ENCODE measurements around the gene SUOX.
"Not testable (repeated sequence)": the region's sequence is repeated elsewhere in the genome, so short reads cannot be mapped to it uniquely, and the experiment has no call there.

SUOX gene

GRCh38 chr12:55984861-55985260, 12.2 kb upstream of the SUOX start:
- DNase-seq, result no peak

DNA sequence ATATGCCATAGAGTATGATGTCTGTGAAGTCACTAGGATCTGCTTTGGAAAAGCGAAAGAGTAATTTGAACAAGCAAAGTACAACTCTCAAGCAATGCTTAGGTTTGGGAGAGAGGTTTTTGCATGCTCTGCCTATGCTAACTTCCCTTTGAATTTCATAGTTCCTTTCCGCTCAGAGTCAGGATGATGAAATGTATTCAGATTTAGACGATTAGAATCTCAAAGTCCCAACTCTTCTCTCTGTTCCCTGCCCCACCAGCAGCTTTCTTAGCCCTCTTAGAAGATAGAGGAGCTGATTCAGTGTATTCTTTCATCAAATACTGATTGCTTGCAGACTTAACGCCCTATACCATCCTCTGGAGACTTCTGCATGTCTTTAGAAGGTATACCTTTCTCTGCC, 11.7 kb upstream of the SUOX start:
- no peak for DNase-seq

GRCh38 chr12:55985976-55986375, 11.1 kb upstream of the SUOX start:
- not testable (repeated sequence) for DNase-seq

- no peak for DNase-seq
Observed at GRCh38 chr12:55991110-55991509, 6.0 kb upstream of the SUOX start.

DNA sequence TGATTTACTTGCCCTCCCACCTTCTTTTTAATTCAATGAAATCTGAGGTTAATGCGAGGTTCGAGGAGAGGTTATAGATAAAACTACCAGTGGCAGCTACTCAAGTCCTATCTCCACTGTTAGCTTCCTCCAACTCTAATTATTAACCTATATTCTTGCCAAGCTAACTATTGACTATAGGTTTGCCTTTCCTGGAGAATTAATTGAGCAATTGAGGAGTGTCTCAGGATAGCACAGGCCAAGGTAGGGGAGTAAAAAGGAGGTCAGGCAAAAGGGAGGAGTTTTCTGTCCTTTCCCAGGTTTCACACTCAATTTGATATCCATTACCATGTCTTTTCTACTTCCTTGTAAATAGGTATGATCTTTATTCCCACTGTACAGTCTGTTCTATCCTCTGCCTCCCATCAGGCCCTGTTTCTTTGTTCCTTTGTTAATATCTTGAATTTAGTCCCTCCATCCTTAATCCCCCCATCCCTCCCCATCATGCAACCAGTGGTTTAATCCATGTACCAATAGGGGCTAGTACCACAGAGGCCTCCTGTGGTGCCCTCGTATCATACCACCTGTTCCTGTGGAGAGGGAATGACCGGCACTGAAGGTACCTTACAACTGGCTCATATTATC, 3.7 kb upstream of the SUOX start:
- DNase-seq, result no peak

DNA sequence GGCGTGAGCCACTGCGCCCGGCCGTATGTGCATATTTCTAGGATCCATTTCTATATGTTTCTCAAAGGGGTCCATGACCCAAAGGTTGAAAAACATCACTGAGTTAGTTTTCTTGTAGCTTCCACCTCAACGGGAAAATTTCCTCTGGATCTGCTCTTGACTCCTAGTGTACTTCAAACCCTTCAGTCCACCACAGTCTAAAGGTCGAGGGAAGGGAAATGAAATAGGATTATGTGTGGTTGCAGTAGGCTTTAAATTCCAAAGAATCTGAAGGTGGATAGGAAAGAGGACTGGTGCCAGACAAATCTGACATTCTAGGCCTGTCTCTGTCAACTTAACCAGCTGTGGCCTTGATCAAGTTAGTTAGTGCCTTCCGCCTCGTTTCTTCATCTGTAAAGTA, 1.7 kb upstream of the SUOX start:
- DNase-seq, result no peak

DNA sequence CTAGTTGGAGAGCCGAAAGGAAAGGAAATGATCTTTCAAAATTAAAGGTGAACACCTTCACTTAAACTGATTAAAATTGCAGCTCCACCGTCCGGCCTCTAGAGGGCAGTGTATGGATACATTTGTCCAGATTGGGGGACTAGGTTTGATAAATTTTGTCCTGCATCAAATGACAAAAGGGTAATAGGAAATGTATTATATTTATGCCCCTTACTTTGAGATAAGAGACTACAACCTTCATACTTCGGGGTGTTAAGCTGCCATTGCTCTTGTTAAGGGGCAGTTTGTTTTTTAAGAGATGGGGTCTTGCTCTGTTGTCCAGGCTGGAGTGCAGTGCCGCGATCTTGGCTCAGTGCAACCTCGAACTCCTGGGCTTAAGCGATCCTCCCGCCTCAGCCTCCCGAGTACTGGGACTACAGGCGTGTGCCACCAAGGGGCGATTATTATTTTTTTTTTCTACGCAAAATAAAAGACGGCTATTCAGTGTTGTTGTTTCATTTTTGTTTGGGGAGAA, 818 bp upstream of the SUOX start:
- peak; percentile 77 for DNase-seq

GRCh38 chr12:55997535-55997859, 421 bp downstream of the SUOX start:
- peak; percentile 58 for DNase-seq

DNA sequence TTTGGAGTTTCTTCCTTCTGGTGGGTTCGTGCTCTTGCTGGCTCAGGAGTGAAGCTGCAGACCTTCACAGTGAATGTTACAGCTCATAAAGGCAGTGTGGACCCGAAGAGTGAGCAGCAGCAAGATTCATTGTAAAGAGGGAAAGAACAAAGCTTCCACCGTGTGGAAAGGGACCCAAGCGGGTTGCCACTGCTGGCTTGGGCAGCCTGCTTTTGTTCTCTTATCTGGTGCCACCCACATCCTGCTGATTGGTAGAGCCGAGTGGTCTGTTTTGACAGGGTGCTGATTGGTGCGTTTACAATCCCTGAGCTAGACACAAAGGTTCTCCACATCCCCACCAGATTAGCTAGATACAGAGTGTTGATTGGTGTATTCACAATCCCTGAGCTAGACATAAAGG, 2.4 kb downstream of the SUOX start:
- DNase-seq, result not testable (repeated sequence)

GRCh38 chr12:55999999-56000540, 3.0 kb downstream of the SUOX start:
- not testable (repeated sequence) for DNase-seq

DNA sequence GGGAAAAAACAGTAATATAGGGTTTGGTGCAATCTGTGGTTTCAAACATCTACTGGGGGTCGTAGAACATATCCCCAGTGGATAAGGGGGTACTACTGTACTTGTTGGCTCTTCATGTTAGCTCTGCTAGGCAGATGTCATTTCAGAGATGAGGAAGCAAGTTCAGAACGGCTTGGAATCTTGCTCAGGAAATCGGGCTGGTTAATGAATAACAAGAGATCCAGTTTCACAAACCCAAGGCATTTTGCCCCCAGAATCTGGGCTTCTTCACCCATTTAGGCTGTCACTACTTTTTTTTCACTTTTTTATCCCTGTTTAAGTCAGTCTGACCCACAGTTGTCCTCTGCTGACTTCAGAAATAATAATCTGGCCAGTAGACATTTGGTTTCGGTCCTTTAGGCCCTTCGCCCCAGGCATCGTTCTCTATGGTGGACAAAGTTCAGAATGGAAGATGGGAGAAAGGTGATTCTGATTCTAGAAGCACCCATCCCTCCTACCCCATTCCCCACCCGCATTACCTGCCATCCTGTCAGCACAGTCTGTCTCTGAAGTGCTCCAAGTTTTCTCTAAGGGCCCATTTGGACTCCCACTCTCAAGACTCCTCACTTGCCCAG, 4.5 kb downstream of the SUOX start:
- DNase-seq, result no peak

DNA sequence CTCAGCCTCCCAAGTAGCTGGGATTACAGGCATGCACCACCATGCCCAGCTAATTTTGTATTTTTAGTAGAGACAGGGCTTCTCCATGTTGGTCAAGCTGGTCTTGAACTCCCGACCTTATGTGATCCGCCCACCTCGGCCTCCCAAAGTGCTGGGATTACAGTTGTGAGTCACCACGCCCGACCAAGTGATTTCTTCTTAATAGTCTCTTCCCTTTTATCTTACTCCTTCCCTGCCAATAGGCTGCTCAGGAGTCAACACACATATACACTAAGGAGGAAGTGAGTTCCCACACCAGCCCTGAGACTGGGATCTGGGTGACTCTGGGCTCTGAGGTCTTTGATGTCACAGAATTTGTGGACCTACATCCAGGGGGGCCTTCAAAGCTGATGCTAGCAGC, 6.3 kb downstream of the SUOX start:
- DNase-seq, result not testable (repeated sequence)

GRCh38 chr12:56004211-56004610, 7.1 kb downstream of the SUOX start:
- no peak for DNase-seq

- peak; percentile 94 for DNase-seq
Observed at GRCh38 chr12:56007564-56008559, 10.8 kb downstream of the SUOX start.

DNA sequence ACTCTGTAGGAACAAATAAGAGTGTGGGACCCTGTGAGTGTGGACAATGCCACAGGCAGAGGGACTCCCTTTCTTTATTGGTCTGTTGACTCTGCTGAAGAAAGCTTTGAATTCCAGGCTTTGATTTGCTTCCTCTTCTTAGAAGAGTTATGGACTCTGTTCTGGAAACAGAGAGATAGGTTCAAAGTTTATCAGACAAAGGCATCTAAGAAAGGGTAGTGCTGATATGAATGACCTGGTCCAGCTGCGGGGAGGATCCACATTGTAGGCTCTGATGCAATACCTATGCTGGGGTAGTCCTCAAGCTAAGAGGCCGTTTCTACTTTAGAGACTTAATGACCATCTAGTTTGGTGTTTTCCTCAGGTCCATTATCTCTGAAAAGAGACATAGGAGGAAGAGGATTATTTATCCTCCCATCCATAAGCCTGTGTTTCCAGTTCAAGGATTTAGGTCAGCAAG, 13.1 kb downstream of the SUOX start:
- no peak for DNase-seq

- DNase-seq, result no peak
Observed at GRCh38 chr12:56011509-56012090, 14.5 kb downstream of the SUOX start.

DNA sequence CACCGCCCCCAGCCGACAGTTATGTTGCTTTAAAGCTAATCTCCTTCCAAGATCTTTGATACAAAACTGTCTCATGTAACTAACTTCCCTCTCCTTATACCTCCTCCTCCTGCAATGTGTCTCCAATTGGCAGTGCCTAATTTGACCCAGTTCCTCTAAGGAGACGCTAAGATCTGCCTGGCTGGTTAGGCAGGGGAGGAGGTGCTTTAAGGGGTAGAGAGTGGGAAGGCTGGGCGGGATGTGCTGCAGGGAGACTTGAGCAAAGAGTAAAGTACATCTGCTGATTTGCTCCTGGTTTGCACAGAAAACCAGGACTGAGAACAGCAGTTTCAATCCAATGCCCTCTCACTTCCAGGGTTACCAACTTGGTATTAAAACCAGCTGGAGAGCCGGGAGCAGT, 16.4 kb downstream of the SUOX start:
- no peak for DNase-seq

GRCh38 chr12:56014205-56014604, 17.1 kb downstream of the SUOX start:
- peak; percentile 15 for DNase-seq

DNA sequence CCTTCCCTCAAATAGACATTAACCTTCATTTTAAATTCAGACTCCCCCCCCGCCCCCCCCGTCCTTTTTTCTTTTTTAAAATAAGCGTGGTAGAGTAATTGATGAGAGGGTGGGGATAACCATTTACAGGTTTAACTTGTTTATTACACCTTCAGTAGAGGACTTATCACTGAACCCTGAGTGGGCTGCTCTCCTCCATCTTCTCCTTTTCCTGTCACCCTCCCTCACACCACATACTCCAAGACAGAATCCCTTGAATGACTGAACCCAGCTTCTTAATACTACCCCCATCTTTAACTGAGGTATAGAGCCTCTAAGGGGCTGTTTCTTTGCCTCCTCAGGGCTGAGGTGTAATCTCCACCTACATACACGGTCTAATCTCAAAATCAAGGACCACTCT, 20.1 kb downstream of the SUOX start:
- no peak for DNase-seq

DNA sequence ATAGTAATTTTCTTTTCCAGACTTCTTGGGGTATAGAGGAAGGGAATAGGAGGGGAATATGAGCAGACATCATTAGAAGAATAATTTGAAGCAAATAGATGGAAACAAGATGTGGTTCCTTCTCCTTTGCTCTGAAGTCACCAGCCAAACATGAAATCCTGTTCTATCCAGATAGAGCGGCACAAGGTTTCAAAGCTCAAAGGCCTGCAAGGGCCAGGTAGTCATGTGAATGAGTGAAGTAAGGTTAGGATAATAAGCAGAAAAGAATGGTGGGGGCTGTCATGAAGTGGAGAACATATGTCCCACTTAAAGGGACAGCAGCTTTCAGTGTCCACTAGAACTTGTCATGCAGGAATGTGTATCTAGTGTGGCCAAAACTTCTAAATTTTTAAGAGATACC, 21.3 kb downstream of the SUOX start:
- no peak for DNase-seq

- no peak for DNase-seq
Observed at GRCh38 chr12:56020423-56021184, 23.5 kb downstream of the SUOX start, which contains the start of gene IKZF4. Gene IKZF4 (plus strand): TSS chr12:56021043. CDS start chr12:56021494, 451 bp downstream.

- no peak for DNase-seq
Observed at GRCh38 chr12:56021889-56022497, 24.9 kb downstream of the SUOX start.
